CD4-positive, alpha-beta T cell treated with Interleukin-2 at 100 ng/mL for 4 hours (primary cell): Measurements from ENCODE around the gene MLLT10.

Source experiments
- DNase-seq: peaks from one replicate; pipeline ENCODE4 v3.0.0-alpha.2; 2020; ENCODE audit warnings: low spot score

The MLLT10 gene

GRCh38 chr10:21533467-21534279 lies at the start of gene MLLT10:
TSS of gene MLLT10 (plus strand) at chr10:21534232. CDS start at chr10:21534645, 413 bp downstream.
- peak; percentile 93 for DNase-seq

DNA sequence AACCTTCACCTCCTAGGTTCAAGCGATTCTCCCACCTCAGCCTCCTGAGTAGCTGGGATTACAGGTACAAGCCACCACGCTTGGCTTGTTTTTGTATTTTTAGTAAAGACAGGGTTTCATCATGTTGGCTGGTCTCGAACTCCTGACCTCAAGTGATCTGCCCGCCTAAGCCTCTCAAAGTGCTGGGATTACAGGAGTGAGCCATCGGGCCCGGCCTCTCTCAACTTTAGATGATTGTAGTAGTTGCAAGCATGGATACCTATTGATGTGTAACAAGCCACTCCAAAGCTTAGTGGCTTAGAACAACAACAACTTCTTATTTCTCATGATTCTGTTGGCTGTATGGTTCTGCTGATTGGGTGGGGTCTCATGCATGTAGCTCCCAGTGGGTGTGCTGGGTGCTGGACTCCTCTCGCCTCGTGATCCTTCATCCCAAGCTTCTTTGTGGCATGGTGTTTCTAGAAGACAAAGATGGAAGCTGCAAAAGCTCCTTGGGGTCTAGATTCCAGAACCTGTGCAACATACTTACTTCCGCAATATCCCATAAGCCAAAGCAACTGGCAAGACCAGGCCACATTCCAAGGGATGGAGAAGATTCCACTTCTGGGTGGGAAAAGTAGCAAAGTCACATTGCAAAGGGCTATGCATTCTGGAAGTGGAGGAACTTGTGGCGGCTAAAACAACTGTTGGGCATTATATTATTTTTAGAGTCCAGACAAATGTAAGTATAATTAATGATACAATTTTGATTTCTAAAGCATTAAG lies 46.4 kb upstream of the MLLT10 start:
- no peak for DNase-seq

GRCh38 chr10:21488246-21488956 lies 45.6 kb upstream of the MLLT10 start:
- DNase-seq = no peak

DNA sequence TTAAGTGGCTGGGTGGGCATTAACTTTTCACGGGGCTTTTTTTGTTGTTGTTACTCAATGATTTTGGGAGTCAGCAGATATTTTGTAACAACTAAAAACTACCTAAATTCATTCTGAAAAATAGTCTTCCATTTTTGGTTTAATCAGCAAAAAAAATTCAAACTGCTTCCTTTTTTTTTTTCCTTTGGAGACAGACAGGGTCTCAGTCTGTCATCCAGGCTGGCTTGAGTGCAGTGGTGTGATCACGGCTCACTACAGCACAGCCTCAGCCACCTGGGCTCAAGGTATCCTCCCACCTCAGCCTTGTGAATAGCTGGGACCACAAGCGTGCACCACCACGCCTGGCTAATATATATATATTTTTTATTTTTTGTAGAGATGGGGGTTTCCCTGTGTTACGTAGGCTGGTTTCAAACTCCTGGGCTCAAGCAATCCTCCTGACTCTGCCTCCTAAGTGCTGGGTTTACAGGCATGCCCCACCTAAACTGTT lies 45.0 kb upstream of the MLLT10 start:
- DNase-seq = no peak

DNA sequence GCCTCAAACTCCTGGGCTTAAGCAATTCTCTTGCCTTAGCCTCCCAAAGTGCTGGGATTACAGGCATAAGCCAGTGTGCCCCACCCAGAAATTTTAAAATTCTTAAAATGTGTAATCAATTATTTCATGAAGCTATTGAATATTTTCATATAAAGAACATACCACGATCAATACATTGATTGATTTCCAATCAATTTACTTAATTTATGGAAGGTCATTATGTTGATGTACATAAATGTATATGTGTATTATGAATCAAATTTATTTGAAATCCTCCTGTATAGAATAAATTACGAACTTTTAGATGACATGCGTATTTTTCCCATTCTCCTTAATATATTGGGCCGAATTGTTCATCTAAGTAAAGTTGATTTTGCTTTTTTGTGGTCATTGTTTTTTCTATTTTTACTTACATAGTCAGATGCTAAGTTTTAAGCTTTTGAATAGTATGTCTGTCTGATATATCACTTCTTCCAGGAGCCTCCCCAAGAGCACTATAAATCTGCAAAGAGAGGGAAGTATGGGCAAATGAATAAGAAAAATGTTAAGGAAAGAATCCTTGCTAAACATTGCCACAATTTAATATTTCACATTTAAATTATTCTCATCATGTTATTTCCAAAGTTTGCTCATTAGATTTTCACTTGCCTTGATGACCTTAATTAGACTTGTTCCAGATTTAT lies 43.9 kb upstream of the MLLT10 start:
- no peak for DNase-seq

DNA sequence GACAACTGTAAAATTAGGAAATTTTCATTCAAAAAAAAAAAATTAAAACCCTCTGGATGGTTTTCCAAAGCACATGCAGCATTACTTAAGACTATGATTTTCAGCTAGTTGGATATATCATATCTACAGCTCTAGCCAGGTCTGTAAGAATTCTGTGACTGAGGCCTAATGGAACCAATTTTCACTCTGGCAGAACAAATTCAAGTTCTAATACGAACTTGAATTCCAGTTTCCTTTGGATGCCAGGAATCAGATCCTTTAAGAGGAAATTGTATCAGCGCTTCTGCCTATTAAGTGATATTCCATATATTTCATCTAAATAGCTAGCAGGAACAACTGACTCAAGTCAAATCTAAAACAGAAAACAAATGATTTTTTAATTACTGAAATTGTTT lies 43.3 kb upstream of the MLLT10 start:
- no peak for DNase-seq

GRCh38 chr10:21492421-21492820 lies 41.6 kb upstream of the MLLT10 start:
- DNase-seq = no peak

DNA sequence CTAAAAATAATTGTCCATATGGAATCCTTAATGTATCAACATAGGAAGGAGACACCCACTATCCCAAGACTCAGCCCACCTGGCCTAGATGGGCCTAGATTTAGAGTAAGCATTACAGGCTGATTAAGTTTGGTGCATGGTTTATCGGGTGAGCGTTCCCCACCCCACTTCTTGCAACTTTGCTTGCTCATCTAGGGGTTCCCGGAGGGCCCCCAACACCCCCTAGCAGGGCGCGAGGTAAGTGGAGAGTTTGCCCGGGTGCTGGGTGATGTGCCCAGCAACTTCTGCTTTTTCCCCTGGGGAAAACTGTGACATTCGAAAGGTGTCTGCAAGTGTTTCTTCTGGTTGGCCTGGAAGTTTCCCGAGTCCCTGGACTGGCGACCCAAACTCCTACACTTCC lies 40.2 kb upstream of the MLLT10 start:
- DNase-seq = no peak

DNA sequence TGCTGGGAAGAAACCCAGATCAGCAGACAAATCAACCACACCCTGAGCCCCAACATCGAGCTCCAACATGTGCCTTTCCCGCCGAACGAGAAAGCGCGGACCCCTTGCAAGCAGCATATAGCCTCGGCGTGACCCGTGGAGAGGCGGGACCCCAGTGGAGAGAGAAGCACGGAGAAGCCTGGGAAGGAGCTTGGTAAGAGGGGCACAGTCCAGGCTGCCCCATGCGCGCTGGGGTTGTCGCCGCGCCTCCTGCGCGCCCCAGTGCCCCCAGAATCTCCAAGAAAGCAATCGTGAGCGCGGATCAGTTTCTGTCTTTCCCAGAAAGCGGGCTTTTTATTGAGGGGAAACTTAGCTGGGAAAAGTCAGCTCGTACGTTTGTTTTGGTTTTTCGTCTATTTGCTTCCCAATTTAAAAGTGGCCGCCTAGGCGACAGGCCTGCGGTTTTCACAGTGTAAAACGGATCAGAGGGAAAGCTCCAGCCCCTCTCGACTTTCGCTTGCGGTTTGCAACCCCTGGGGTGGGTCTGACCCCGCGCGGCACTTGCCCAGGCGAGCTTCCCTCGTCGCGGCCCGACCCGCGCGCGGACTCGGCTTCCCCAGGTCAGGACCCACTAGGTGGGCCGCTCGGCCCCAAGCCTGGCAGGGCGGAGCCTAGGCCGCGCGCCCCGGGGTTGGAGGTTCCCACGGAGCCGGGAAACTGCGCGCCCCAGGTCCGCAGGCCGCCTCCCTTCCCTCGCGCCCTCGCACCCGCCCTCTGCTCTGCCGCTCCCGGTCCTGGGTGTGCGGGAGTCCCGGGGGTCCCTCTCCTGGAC lies 39.6 kb upstream of the MLLT10 start:
- no peak for DNase-seq

DNA sequence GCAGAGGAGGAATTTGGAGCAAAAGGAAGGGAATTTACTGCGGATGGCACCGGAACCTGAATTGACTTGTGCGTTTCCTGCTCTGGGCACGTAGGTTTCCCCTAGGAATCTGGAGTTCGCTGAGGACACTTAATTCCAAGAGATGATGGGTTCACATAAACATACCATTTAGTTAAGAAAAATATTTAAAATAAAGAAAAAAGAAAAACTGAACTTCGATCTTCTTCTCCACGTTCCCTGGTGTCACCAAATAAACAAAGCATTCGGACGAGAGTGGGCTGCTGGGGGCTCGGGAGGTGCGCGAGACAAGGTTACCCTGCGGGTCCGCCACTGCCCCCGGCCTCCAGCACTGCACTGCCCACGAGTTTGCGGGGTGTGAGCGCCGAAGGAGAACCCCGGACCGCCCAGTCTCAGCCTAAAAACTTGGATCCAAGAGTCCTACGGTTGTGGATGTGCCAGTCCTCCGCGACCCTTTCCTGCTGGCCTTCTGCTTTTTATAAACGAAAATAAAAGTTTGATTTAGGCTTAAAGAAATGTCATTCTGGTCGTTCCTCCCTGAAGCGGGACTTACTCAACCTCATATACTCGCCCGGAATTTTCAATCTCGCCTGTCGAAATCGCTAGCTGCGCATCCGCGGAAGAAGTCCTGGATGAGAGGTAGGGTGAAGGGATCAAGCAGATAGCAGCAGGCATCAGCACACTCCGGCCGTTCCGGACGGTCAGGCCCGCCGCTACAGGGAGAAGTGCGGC lies 38.9 kb upstream of the MLLT10 start:
- DNase-seq = no peak

DNA sequence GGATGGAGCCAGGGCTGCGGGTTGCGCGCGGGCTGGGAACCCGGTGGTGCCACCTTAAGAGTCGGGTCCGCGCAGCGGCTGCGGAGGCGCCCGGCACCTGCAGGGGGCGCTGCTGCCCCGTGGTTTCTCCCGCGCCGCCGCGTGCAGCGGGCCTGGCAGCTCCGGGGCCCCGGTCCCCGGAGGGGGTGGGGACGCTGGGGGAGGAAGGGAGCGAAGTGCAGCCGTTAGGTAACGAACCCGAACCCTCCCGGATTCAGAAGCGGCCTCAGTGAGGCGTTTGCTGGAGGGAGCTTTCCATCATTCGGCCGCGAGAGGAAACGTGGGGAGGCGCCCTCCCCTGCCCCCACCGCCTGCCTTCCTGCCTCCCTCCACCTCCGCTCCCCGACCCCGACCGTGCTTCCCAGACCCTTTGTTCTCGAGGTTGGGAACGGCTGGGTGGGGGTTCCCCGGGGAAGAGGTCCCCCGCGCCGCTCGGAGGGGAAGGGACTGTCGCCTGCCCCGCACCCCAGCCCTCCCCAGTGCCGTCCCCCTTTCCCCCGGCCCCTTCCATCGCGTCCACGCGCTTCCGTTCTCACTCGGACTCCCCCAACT lies 38.2 kb upstream of the MLLT10 start:
- DNase-seq = peak; percentile 87

DNA sequence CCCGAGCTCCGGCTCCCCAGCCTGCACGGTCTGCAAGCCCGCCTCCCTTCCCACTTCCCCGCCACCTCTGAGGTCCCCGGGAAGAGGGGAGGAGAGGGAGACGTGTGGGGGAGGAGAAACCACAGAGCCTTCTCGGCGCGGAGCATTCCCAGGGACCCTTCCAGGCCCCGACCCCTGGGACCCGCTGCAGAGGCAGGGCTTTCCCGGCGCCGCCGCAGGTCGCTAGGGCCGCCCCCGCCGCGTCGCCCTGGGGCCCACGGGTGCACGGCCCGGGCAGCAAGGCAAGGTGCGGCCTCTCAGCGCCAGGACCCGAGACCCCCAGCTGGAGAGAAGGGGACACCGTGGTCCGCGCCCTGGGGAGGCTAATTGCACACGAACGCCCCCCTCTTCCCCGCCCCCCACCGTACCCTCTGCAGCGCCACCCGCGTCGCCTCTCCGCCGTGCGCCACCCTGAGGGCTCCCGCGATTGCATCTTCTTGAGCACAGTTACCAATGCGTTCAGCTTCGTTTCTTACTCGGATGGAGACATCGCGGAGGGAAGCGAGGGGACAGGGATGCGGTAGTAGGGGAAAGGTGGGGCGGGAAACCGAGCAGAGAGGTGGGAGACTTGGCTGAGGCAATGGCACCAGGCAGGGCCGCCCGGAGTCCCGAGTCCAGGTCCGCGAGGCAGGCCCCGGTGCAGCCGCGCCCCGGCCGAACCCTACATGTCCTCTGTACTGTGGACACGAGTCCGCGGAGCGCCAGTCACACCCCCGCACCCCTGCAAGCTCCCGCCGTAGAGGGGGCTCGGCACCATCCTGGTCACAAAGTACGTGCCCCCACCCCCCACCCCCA lies 37.5 kb upstream of the MLLT10 start:
- DNase-seq = peak; percentile 51

DNA sequence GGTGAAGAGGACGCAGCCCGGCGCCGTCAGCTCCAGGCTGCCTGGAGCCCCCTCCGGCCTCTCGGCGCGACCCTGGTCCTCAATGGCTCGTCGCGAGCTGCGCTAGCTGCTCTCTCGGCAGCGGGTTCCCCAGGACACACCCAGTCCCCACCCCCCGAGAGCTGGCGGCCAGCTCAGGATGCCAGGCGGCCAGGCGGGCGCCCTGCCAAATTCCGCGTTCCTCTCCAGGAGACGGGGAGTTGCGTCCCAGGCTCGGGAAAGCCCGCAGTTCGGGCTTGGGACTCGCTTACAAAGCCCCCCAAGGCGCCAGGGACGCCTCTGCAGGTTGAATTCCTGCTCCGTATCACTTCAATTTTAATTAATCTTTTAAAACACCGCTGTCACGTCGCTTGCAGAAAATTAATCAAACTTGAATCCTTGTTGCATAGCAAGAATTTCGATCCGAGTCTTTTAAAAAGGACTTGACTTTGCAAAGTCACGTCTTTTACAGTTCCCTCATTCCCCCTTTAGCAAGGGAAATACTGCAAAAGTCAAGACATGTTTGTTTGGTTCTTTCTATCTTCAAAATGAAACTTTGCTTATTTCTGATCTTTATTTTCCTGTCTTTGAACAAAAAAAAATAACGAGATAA lies 36.7 kb upstream of the MLLT10 start:
- no peak for DNase-seq

- no peak for DNase-seq
Measured at GRCh38 chr10:21498377-21498776, 35.7 kb upstream of the MLLT10 start.

DNA sequence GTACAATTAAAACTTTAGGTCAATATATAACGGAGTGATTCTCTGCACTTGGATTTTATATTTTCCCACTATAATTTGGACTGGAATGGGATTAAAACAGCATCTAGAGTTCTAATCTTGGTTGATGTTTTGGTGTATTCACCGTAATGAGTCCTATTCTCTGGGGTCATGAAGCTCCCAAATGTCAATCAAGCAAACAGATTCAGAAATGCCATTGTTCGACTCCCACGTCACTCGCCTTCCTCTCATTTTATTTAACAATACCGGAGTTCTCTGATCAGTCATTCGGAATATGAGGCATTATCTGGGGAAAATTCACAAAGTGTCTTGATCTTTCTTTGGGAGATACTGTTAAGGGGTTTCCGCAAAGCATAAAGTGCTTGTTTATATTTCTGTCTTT lies 35.0 kb upstream of the MLLT10 start:
- DNase-seq = no peak

- no peak for DNase-seq
Measured at GRCh38 chr10:21499701-21500577, 34.1 kb upstream of the MLLT10 start.

- DNase-seq = no peak
Measured at GRCh38 chr10:21500578-21500910, 33.5 kb upstream of the MLLT10 start.

GRCh38 chr10:21501091-21501490 lies 32.9 kb upstream of the MLLT10 start:
- no peak for DNase-seq
